ENCODE measurements around the gene SBF2.

DNA sequence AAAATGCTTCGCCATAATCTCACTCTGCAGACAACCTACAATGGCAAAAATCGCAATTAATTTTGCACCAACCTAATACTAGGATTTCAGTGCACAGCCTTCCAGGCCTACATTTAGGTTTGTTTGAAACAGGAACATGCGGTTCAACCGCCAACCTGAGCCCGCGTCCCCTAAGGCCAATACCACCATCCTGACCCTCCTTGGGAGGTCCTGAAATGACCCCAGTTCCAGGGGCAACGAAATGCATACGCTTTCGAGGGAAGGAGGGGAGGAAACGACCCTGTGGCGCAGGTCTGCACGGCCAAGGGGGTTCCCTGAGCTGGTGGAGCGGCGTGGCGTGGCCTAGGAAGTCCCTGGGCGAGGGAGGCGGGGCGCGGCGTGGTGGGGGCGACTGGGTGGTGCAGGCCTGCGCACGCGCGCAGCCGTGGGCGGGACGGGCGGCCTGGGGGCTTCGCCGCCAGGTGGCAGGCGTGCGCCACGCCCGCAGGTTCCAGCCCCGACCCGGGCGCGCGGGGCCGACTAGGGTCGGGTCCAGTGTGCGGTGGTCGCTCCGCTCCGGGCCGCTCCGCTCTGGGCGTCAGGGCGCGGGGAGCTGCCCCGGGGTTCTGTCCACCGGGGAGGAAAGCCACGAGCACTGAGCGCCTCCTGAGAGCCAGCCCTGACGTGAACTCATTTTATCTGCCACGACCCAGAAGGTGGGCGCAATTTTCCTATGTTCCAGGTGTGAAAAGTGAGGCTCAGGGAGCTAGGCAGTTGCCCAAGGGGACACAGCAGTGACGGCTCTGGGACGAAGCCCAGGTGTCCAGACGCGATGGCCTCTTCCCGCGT lies 536.0 kb downstream of the SBF2 start:
- TF ChIP-seq POLR2A (IDR thresholded peaks at IDR 0.05), result peak in 1 of 2 donors; percentile 53
- TF ChIP-seq, protein P1, sequence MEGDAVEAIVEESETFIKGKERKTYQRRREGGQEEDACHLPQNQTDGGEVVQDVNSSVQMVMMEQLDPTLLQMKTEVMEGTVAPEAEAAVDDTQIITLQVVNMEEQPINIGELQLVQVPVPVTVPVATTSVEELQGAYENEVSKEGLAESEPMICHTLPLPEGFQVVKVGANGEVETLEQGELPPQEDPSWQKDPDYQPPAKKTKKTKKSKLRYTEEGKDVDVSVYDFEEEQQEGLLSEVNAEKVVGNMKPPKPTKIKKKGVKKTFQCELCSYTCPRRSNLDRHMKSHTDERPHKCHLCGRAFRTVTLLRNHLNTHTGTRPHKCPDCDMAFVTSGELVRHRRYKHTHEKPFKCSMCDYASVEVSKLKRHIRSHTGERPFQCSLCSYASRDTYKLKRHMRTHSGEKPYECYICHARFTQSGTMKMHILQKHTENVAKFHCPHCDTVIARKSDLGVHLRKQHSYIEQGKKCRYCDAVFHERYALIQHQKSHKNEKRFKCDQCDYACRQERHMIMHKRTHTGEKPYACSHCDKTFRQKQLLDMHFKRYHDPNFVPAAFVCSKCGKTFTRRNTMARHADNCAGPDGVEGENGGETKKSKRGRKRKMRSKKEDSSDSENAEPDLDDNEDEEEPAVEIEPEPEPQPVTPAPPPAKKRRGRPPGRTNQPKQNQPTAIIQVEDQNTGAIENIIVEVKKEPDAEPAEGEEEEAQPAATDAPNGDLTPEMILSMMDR (IDR thresholded peaks at IDR 0.05), result peak in 5 of 6 experiments; percentile 35 to 98 (median 95)
